Liver (tissue), 9 donors: ENCODE results near the gene LHX8. TPM values are rescaled to one million over a fixed set of nuclear protein-coding genes. Genes with fewer than 3 reads are reported as not detected.

ENCODE experiments used
- DNase-seq: peaks from one replicate; pipeline ENCODE4 v3.0.0-alpha.2; 2017; ENCODE audit warnings: low spot score
- H3K27ac ChIP-seq, 2 donors: one replicate each; pipeline ENCODE4 v1.7.0; 2013; ENCODE audit warnings: inconsistent platforms in 2 of 2, low read length in 2 of 2, control low read depth in 1 of 2, low read depth in 1 of 2, mild to moderate bottlenecking in 1 of 2
- H3K27me3 ChIP-seq, 4 donors: one replicate each; pipeline versions ENCODE4 v1.6.1 to v1.7.0; 2013; ENCODE audit warnings: low read length in 3 of 4, inconsistent platforms in 1 of 4, mild to moderate bottlenecking in 1 of 4, moderate library complexity in 1 of 4; ENCODE audit not compliant: control insufficient read depth in 4 of 4, insufficient read depth in 4 of 4
- H3K36me3 ChIP-seq, 4 donors: one replicate each; pipeline versions ENCODE4 v1.6.1 to v1.7.0; 2013; ENCODE audit warnings: low read length in 3 of 4, mild to moderate bottlenecking in 3 of 4, low read depth in 1 of 4, moderate library complexity in 1 of 4; ENCODE audit not compliant: control insufficient read depth in 4 of 4, insufficient read depth in 3 of 4
- H3K4me1 ChIP-seq, 4 donors: one replicate each; pipeline versions ENCODE4 v1.6.1 to v1.7.0; 2013; ENCODE audit warnings: low read length in 3 of 4, mild to moderate bottlenecking in 3 of 4, moderate library complexity in 1 of 4; ENCODE audit not compliant: control insufficient read depth in 4 of 4, insufficient read depth in 4 of 4
- H3K4me3 ChIP-seq, 3 donors: one replicate each; pipeline versions ENCODE4 v1.6.1 to v1.7.0; 2013; ENCODE audit warnings: low read length in 3 of 3, control low read depth in 1 of 3, low read depth in 1 of 3, mild to moderate bottlenecking in 1 of 3
- H3K9ac ChIP-seq, 2 donors: one replicate each; pipeline ENCODE4 v1.7.0; 2013; ENCODE audit warnings: low read length in 2 of 2, mild to moderate bottlenecking in 2 of 2, moderate library complexity in 2 of 2, control low read depth in 1 of 2, low read depth in 1 of 2
- H3K9me3 ChIP-seq, 4 donors: one replicate each; pipeline versions ENCODE4 v1.6.1 to v1.7.0; 2013; ENCODE audit warnings: low read length in 3 of 4; ENCODE audit not compliant: control insufficient read depth in 4 of 4
- EGR1 ChIP-seq, 2 donors: IDR thresholded peaks; 2 replicates each; pipeline ENCODE4 v1.6.1; 2016 to 2018; ENCODE audit warnings: antibody characterized with exemption in 2 of 2, low read depth in 2 of 2
- FOXA1 ChIP-seq: IDR thresholded peaks from 2 replicates; pipeline ENCODE4 v1.6.1; 2016; ENCODE audit warnings: antibody characterized with exemption
- GABPA ChIP-seq, 2 donors: IDR thresholded peaks in 1 of 2; conservative IDR thresholded peaks in 1 of 2; 2 replicates each; pipeline ENCODE4 v1.6.1; 2016; ENCODE audit warnings: antibody characterized with exemption in 2 of 2, mild to moderate bottlenecking in 1 of 2, moderate library complexity in 1 of 2
- HNF4A ChIP-seq, 2 donors: conservative IDR thresholded peaks; 2 replicates each; pipeline ENCODE4 v1.6.1; 2016; ENCODE audit warnings: antibody characterized with exemption in 2 of 2, mild to moderate bottlenecking in 2 of 2
- HNF4G ChIP-seq: IDR thresholded peaks from 2 replicates; pipeline ENCODE4 v1.6.1; 2016; ENCODE audit warnings: antibody characterized with exemption
- JUND ChIP-seq, 2 donors: IDR thresholded peaks; 2 replicates each; pipeline ENCODE4 v1.6.1; 2016; ENCODE audit warnings: antibody characterized with exemption in 2 of 2
- RAD21 ChIP-seq, 2 donors: IDR thresholded peaks; 2 replicates each; pipeline ENCODE4 v1.6.1; 2016; ENCODE audit warnings: antibody characterized with exemption in 2 of 2, mild to moderate bottlenecking in 2 of 2
- RXRA ChIP-seq, 2 donors: IDR thresholded peaks; 2 replicates each; pipeline ENCODE4 v1.6.1; 2017 to 2018; ENCODE audit warnings: antibody characterized with exemption in 2 of 2, mild to moderate bottlenecking in 1 of 2
- TAF1 ChIP-seq: conservative IDR thresholded peaks from 2 replicates; pipeline ENCODE4 v1.6.1; 2016; ENCODE audit warnings: antibody characterized with exemption, mild to moderate bottlenecking
- YY1 ChIP-seq: IDR thresholded peaks from 2 replicates; pipeline ENCODE4 v1.6.1; 2016; ENCODE audit warnings: antibody characterized with exemption, mild to moderate bottlenecking
- WGBS: extraction: QIAGEN DNeasy Blood & Tissue Kit; methylation state at CpG from one replicate; pipeline ENCODE4 v1.1.7; 2013; 5-methylcytosine and 5-hydroxymethylcytosine counted together
- polyA plus RNA-seq, 2 donors: library from polyadenylated mRNA; stranded (reverse) in 1 of 2; unstranded in 1 of 2; fragments of 200-250 nt in 1 of 2; fragments of >200 nt in 1 of 2; fragmentation: Nextera tagmentation in 1 of 2; extraction: Ambion mirVana in 1 of 2; gene quantifications; one replicate each; pipeline versions ENCODE4 v1.2.1 to v1.2.3, GENCODE V29; 2013 to 2015
- total RNA-seq, 2 donors: library from RNA; depleted of rRNA; stranded (reverse); fragments of >200 nt; gene quantifications; one replicate each; pipeline ENCODE4 v1.2.3, GENCODE V29; 2014
- TF ChIP-seq, protein P1 (sequence below): IDR thresholded peaks from 2 replicates; pipeline ENCODE4 v1.6.1; 2016; ENCODE audit warnings: antibody characterized with exemption
- TF ChIP-seq, protein P2 (sequence below): fragments of 150-350 bp; IDR thresholded peaks from 2 replicates; pipeline ENCODE4 v1.5.1; 2017; ENCODE audit warnings: improper control_type of control experiment, low read depth, low read length; ENCODE audit not compliant: missing input control
- TF ChIP-seq, protein P3 (sequence below): IDR thresholded peaks from 2 replicates; pipeline ENCODE4 v1.6.1; 2016; ENCODE audit warnings: antibody characterized with exemption, mild to moderate bottlenecking
- TF ChIP-seq, protein P4 (sequence below): IDR thresholded peaks from 2 replicates; pipeline ENCODE4 v1.6.1; 2016; ENCODE audit warnings: antibody characterized with exemption
- TF ChIP-seq, protein P5 (sequence below): IDR thresholded peaks from 2 replicates; pipeline ENCODE4 v1.6.1; 2016; ENCODE audit warnings: antibody characterized with exemption
- donor health status: healthy.
- donor health status: healthy.
- donor health status: healthy.
- donor health status: healthy.
- donor health status: healthy.

LHX8 gene
- total and polyA plus RNA-seq, 4 donors, result not detected

DNA sequence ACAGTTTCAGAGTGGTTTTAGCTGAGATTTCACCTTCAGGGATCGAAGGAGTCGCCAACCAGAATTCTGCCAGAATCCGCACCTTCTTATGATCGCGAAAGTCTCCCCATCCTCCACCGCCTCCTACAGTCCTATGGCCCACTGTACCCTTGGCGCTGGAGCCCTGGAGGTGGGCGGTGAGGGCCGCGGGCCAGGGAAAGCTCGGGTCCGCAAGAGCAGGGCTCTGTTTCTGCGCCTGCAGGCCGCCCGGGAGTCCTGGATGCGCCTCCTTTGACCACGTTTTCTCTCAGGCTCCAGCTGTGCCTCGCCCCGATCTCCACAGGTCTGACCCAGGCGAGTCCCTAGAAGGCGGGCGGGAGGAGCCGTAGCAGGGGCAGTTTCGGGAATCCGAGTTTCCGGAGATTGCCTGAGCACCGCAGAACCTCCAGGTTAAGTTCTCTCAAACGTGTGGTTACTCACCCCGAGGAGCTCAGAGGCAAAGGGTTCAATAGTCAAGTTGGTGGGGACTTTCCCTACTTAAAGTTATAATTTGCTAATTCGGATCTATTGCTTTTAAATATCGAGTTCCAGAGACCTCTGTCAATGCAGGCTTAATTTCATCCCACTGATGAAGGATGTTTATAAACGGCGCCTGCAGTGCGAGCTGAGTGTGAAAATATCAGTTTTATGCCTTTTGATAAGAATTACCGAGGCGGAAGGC, 3.2 kb upstream of the LHX8 start (continued):
- TF ChIP-seq RAD21 (IDR thresholded peaks at IDR 0.05) (no peak), JUND (IDR thresholded peaks at IDR 0.05) (no peak)

DNA sequence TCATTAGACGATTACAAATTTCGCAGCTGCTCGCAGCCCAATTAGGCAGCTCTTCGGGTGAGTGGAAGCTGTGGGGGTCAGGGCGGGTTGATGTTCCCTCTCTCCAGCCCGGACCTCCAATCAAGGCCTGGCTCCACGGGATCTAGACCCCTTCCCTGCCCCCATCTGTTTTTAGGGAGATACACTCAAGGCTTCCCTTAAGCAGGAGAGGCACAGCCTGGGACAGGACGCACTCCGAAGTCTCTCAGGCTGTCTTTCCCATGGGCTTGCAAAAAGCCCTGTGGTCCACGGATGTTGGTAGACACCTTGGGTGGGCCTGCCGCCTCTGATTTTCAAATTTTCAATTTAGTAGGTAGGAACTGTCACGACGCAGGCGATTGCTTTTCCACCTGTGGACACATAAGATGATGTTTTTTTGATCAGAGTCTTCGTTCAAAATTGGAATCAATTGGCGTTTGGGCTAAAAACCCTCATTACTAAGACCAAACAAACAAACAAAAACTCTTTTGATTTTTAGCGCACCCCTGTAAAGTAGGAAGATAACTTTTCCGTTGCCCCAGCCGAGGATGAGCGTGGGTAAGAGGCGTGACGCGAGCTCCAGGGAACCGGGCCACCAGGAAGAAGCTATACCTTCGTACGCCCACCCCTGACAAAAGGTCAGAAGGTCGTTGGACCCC, 2.5 kb upstream of the LHX8 start:
- H3K36me3 ChIP-seq, result no peaks in the 10 kb centered on the region
- H3K27me3 ChIP-seq, result peaks cover 4 to 46% (median 25%) of the 10 kb centered on the region in 4 donors
- H3K4me3 ChIP-seq, result no peak overlapping the region
- 7% methylated on average over 27 of the region's 27 CpGs for WGBS
- peaks cover 11 to 20% (median 15%) of the 10 kb centered on the region in 4 donors for H3K4me1 ChIP-seq
- H3K27ac ChIP-seq, result no peak overlapping the region
- H3K9ac ChIP-seq, result no peak overlapping the region
- DNase-seq, result no peak
- TF ChIP-seq TAF1 (no peak), HNF4G (no peak), EGR1 (IDR thresholded peaks at IDR 0.05; ENCODE audit: low read depth in 2 of 2) (no peak), RAD21 (IDR thresholded peaks at IDR 0.05) (no peak), YY1 (no peak), FOXA1 (no peak), RXRA (IDR thresholded peaks at IDR 0.05) (no peak), GABPA (IDR thresholded peaks at IDR 0.05 in 1 of 2, conservative IDR thresholded peaks at IDR 0.05 in 1 of 2) (no peak), HNF4A (conservative IDR thresholded peaks at IDR 0.05) (no peak)
- TF ChIP-seq, protein P1, sequence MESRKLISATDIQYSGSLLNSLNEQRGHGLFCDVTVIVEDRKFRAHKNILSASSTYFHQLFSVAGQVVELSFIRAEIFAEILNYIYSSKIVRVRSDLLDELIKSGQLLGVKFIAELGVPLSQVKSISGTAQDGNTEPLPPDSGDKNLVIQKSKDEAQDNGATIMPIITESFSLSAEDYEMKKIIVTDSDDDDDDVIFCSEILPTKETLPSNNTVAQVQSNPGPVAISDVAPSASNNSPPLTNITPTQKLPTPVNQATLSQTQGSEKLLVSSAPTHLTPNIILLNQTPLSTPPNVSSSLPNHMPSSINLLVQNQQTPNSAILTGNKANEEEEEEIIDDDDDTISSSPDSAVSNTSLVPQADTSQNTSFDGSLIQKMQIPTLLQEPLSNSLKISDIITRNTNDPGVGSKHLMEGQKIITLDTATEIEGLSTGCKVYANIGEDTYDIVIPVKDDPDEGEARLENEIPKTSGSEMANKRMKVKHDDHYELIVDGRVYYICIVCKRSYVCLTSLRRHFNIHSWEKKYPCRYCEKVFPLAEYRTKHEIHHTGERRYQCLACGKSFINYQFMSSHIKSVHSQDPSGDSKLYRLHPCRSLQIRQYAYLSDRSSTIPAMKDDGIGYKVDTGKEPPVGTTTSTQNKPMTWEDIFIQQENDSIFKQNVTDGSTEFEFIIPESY, result no peak
- TF ChIP-seq, protein P2, sequence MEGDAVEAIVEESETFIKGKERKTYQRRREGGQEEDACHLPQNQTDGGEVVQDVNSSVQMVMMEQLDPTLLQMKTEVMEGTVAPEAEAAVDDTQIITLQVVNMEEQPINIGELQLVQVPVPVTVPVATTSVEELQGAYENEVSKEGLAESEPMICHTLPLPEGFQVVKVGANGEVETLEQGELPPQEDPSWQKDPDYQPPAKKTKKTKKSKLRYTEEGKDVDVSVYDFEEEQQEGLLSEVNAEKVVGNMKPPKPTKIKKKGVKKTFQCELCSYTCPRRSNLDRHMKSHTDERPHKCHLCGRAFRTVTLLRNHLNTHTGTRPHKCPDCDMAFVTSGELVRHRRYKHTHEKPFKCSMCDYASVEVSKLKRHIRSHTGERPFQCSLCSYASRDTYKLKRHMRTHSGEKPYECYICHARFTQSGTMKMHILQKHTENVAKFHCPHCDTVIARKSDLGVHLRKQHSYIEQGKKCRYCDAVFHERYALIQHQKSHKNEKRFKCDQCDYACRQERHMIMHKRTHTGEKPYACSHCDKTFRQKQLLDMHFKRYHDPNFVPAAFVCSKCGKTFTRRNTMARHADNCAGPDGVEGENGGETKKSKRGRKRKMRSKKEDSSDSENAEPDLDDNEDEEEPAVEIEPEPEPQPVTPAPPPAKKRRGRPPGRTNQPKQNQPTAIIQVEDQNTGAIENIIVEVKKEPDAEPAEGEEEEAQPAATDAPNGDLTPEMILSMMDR, result no peak
- TF ChIP-seq, protein P3, sequence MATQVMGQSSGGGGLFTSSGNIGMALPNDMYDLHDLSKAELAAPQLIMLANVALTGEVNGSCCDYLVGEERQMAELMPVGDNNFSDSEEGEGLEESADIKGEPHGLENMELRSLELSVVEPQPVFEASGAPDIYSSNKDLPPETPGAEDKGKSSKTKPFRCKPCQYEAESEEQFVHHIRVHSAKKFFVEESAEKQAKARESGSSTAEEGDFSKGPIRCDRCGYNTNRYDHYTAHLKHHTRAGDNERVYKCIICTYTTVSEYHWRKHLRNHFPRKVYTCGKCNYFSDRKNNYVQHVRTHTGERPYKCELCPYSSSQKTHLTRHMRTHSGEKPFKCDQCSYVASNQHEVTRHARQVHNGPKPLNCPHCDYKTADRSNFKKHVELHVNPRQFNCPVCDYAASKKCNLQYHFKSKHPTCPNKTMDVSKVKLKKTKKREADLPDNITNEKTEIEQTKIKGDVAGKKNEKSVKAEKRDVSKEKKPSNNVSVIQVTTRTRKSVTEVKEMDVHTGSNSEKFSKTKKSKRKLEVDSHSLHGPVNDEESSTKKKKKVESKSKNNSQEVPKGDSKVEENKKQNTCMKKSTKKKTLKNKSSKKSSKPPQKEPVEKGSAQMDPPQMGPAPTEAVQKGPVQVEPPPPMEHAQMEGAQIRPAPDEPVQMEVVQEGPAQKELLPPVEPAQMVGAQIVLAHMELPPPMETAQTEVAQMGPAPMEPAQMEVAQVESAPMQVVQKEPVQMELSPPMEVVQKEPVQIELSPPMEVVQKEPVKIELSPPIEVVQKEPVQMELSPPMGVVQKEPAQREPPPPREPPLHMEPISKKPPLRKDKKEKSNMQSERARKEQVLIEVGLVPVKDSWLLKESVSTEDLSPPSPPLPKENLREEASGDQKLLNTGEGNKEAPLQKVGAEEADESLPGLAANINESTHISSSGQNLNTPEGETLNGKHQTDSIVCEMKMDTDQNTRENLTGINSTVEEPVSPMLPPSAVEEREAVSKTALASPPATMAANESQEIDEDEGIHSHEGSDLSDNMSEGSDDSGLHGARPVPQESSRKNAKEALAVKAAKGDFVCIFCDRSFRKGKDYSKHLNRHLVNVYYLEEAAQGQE, result no peak
- TF ChIP-seq, protein P4, sequence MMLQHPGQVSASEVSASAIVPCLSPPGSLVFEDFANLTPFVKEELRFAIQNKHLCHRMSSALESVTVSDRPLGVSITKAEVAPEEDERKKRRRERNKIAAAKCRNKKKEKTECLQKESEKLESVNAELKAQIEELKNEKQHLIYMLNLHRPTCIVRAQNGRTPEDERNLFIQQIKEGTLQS, result no peak
- TF ChIP-seq, protein P5, sequence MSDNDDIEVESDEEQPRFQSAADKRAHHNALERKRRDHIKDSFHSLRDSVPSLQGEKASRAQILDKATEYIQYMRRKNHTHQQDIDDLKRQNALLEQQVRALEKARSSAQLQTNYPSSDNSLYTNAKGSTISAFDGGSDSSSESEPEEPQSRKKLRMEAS, result no peak
- peaks cover under 1 to 11% (median 3%) of the 10 kb centered on the region in 4 donors for H3K9me3 ChIP-seq
